Endothelial cell of umbilical vein (primary cell): ENCODE measurements around the gene PPP1R2B.

ENCODE experiments used
- CTCF ChIP-seq, 2 donors: IDR thresholded peaks; 1 replicate in 1 of 2; 2 replicates in 1 of 2; pipeline ENCODE4 v1.5.1; 2011; ENCODE audit warnings: low read length in 2 of 2, mild to moderate bottlenecking in 2 of 2, moderate library complexity in 2 of 2, control low read depth in 1 of 2, inconsistent platforms in 1 of 2, low read depth in 1 of 2; ENCODE audit not compliant: insufficient read depth in 1 of 2; ENCODE audit errors: extremely low read depth in 1 of 2
- EZH2 ChIP-seq: IDR thresholded peaks from 2 replicates; pipeline ENCODE4 v1.6.1; 2012; ENCODE audit warnings: borderline replicate concordance, low read depth, mild to moderate bottlenecking, moderate library complexity, low read length, inconsistent platforms; ENCODE audit not compliant: severe bottlenecking
- FOS ChIP-seq: IDR thresholded peaks from 2 replicates; pipeline ENCODE4 v1.6.1; 2011; ENCODE audit warnings: mild to moderate bottlenecking, low read length, moderate library complexity, borderline replicate concordance; ENCODE audit not compliant: insufficient read depth
- GATA2 ChIP-seq: IDR thresholded peaks from 2 replicates; pipeline ENCODE4 v1.7.0; 2011; ENCODE audit warnings: low read depth, mild to moderate bottlenecking, moderate library complexity, mixed read lengths, low read length; ENCODE audit not compliant: insufficient read length, insufficient read depth
- JUN ChIP-seq: IDR thresholded peaks from 2 replicates; pipeline ENCODE4 v1.6.1; 2011; ENCODE audit warnings: borderline replicate concordance, low read depth; ENCODE audit not compliant: insufficient read length, insufficient read depth
- MAX ChIP-seq: IDR thresholded peaks from 2 replicates; pipeline ENCODE4 v1.6.1; 2011; ENCODE audit not compliant: insufficient read depth, insufficient read length
- MYC ChIP-seq: IDR thresholded peaks from one replicate; pipeline ENCODE4 v1.6.1; 2011; ENCODE audit warnings: mild to moderate bottlenecking, low read depth, low read length
- POLR2A ChIP-seq: IDR thresholded peaks from 2 replicates; pipeline ENCODE4 v1.6.1; 2012; ENCODE audit warnings: low read depth, mild to moderate bottlenecking, control low read depth, low read length
- POLR2AphosphoS5 ChIP-seq: IDR thresholded peaks from 2 replicates; pipeline ENCODE4 v1.6.1; 2012; ENCODE audit warnings: low read depth, mild to moderate bottlenecking, control low read depth, low read length, moderate library complexity; ENCODE audit not compliant: insufficient read depth

- TF ChIP-seq CTCF (IDR thresholded peaks at IDR 0.05; ENCODE audit: extremely low read depth in 1 of 2, insufficient read depth in 1 of 2, low read depth in 1 of 2, low read length in 2 of 2) (no peak), POLR2AphosphoS5 (no peak), POLR2A (no peak), EZH2 (no peak), FOS (no peak), JUN (no peak), GATA2 (no peak), MYC (no peak), MAX (no peak)
These were observed 38.4 kb downstream of the PPP1R2B start for GRCh38 chr5:156888520-156888919.
